Measurements from ENCODE around the gene BMPR1A.
A peak's percentile ranks its signal among the peaks of the same experiment; 100 is the strongest.

Gene BMPR1A

GRCh38 chr10:86944471-86944870, 188.1 kb downstream of the BMPR1A start:
- Histone ChIP-seq H3K27me3 (ENCODE audit: insufficient read depth, low read length, poor library complexity, severe bottlenecking) (no peaks in the 10 kb centered on the region), H4K20me1 (ENCODE audit: insufficient read depth, low read length, poor library complexity, severe bottlenecking) (no peaks in the 10 kb centered on the region), H3K4me2 (ENCODE audit: low read depth, low read length, poor library complexity, severe bottlenecking) (no peak overlapping the region), H3K9ac (ENCODE audit: low read depth, low read length, poor library complexity, severe bottlenecking) (no peak overlapping the region), H3K4me1 (ENCODE audit: insufficient read depth, low read length, poor library complexity, severe bottlenecking) (peaks cover 2% of the 10 kb centered on the region), H2AFZ (ENCODE audit: low read length) (no peak overlapping the region), H3F3A (ENCODE audit: low read depth) (no peaks in the 10 kb centered on the region), H3K36me3 (ENCODE audit: insufficient read depth, low read length) (no peaks in the 10 kb centered on the region), H3K9me2 (replicated peaks; ENCODE audit: low read depth, low read length) (no peaks in the 10 kb centered on the region), H3K9me3 (ENCODE audit: insufficient read depth, low read depth, low read length) (no peaks in the 10 kb centered on the region), H3K4me3 (ENCODE audit: low read length, poor library complexity, severe bottlenecking) (no peak overlapping the region), H3K79me2 (ENCODE audit: insufficient read depth, low read length) (no peaks in the 10 kb centered on the region)
- TF ChIP-seq CTCF (conservative IDR thresholded peaks at IDR 0.05; ENCODE audit: low read length) = no peak
- no peak for TF ChIP-seq EZH2phosphoT487 (IDR thresholded peaks at IDR 0.05; ENCODE audit: borderline replicate concordance)

- Histone ChIP-seq H3K4me3 (ENCODE audit: low read length, poor library complexity, severe bottlenecking) (no peak overlapping the region), H3K9me3 (ENCODE audit: insufficient read depth, low read depth, low read length) (no peaks in the 10 kb centered on the region), H3K79me2 (ENCODE audit: insufficient read depth, low read length) (no peaks in the 10 kb centered on the region), H3K27me3 (ENCODE audit: insufficient read depth, low read length, poor library complexity, severe bottlenecking) (no peaks in the 10 kb centered on the region), H4K20me1 (ENCODE audit: insufficient read depth, low read length, poor library complexity, severe bottlenecking) (no peaks in the 10 kb centered on the region), H3K9me2 (replicated peaks; ENCODE audit: low read depth, low read length) (no peaks in the 10 kb centered on the region), H3K36me3 (ENCODE audit: insufficient read depth, low read length) (no peaks in the 10 kb centered on the region), H3K4me1 (ENCODE audit: insufficient read depth, low read length, poor library complexity, severe bottlenecking) (no peaks in the 10 kb centered on the region), H3K9ac (ENCODE audit: low read depth, low read length, poor library complexity, severe bottlenecking) (no peak overlapping the region), H3K4me2 (ENCODE audit: low read depth, low read length, poor library complexity, severe bottlenecking) (no peak overlapping the region), H2AFZ (ENCODE audit: low read length) (no peak overlapping the region), H3F3A (ENCODE audit: low read depth) (no peaks in the 10 kb centered on the region)
- no peak for TF ChIP-seq EZH2phosphoT487 (IDR thresholded peaks at IDR 0.05; ENCODE audit: borderline replicate concordance)
- TF ChIP-seq CTCF (conservative IDR thresholded peaks at IDR 0.05; ENCODE audit: low read length) = no peak
These were observed 188.5 kb downstream of the BMPR1A start for GRCh38 chr10:86944907-86945306.

- H3K4me3 ChIP-seq (ENCODE audit: low read length, poor library complexity, severe bottlenecking) = no peak overlapping the region
- no peaks in the 10 kb centered on the region for H3K36me3 ChIP-seq (ENCODE audit: insufficient read depth, low read length)
- H3K27me3 ChIP-seq (ENCODE audit: insufficient read depth, low read length, poor library complexity, severe bottlenecking) = no peaks in the 10 kb centered on the region
- no peak overlapping the region for H3K9ac ChIP-seq (ENCODE audit: low read depth, low read length, poor library complexity, severe bottlenecking)
- H3K4me1 ChIP-seq (ENCODE audit: insufficient read depth, low read length, poor library complexity, severe bottlenecking) = no peaks in the 10 kb centered on the region
- H3K9me3 ChIP-seq (ENCODE audit: insufficient read depth, low read depth, low read length) = no peaks in the 10 kb centered on the region
- TF ChIP-seq CTCF (conservative IDR thresholded peaks at IDR 0.05; ENCODE audit: low read length) (0 out of 2 replicates have a peak, but pooled peaks have one; percentile 19), EZH2phosphoT487 (IDR thresholded peaks at IDR 0.05; ENCODE audit: borderline replicate concordance) (no peak)
- no peaks in the 10 kb centered on the region for H3F3A ChIP-seq (ENCODE audit: low read depth)
- H3K4me2 ChIP-seq (ENCODE audit: low read depth, low read length, poor library complexity, severe bottlenecking) = no peak overlapping the region
- no peaks in the 10 kb centered on the region for H4K20me1 ChIP-seq (ENCODE audit: insufficient read depth, low read length, poor library complexity, severe bottlenecking)
- H2AFZ ChIP-seq (ENCODE audit: low read length) = no peak overlapping the region
- no peaks in the 10 kb centered on the region for H3K9me2 ChIP-seq (replicated peaks; ENCODE audit: low read depth, low read length)
- H3K79me2 ChIP-seq (ENCODE audit: insufficient read depth, low read length) = no peaks in the 10 kb centered on the region
These were observed 189.2 kb downstream of the BMPR1A start for GRCh38 chr10:86945361-86946212.

Data from Loucy (cell line).